PC-9 (cell line): ENCODE data around the gene SLC25A42.

Source experiments
- EZH2 ChIP-seq: fragments of 200-600 bp; sonication (generic); IDR thresholded peaks from 2 replicates; pipeline ENCODE4 v1.8.0; 2017; ENCODE audit warnings: antibody characterized with exemption, low read depth
- TF ChIP-seq, protein P1 (sequence below): fragments of 200-600 bp; sonication (generic); conservative IDR thresholded peaks from 2 replicates; pipeline ENCODE4 v1.6.1; 2017; ENCODE audit warnings: mixed run types, antibody characterized with exemption, mild to moderate bottlenecking, moderate library complexity

DNA sequence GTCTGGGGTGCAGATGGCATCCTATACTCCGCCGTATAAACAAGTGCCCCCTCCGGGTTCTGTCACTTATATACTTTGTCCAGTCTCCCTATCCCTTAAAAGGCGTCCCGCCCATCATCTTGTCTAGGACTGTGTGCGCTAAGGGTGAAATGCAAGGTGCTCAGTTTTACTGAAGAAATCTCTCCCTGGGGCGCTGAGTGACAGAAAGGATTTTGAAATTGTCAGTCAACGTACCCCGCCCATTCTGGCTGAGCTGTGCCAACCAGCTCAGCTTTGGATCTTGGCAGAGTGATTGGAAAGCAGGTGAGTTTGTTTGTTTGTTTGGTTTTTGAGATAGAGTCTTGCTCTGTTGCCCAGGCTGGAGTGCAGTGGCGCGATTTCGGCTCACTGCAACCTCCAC, 78.6 kb downstream of the SLC25A42 start:
- TF ChIP-seq, protein P1, sequence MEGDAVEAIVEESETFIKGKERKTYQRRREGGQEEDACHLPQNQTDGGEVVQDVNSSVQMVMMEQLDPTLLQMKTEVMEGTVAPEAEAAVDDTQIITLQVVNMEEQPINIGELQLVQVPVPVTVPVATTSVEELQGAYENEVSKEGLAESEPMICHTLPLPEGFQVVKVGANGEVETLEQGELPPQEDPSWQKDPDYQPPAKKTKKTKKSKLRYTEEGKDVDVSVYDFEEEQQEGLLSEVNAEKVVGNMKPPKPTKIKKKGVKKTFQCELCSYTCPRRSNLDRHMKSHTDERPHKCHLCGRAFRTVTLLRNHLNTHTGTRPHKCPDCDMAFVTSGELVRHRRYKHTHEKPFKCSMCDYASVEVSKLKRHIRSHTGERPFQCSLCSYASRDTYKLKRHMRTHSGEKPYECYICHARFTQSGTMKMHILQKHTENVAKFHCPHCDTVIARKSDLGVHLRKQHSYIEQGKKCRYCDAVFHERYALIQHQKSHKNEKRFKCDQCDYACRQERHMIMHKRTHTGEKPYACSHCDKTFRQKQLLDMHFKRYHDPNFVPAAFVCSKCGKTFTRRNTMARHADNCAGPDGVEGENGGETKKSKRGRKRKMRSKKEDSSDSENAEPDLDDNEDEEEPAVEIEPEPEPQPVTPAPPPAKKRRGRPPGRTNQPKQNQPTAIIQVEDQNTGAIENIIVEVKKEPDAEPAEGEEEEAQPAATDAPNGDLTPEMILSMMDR: no peak
- no peak for TF ChIP-seq EZH2
